SK-N-SH treated with all-trans-retinoic acid at 6 μM for 48 hours (cell line): ENCODE results near the gene KIAA1217.

ENCODE experiments used
- ATAC-seq: fragments of 200-7000 bp; cut with Tn5 transposase; 3 replicates; pipeline ENCODE4 v1.9.1; 2020; ENCODE audit warnings: mild to moderate bottlenecking, moderate library complexity
- ARNTL ChIP-seq: fragments of 450-650 bp; formaldehyde crosslinking; IDR thresholded peaks from 2 replicates; pipeline ENCODE4 v1.5.0; 2020; ENCODE audit warnings: low read depth, mild to moderate bottlenecking, moderate library complexity, borderline replicate concordance
- BACH2 ChIP-seq: fragments of 250-450 bp; sonication (Bioruptor Pico); IDR thresholded peaks from 2 replicates; pipeline ENCODE4 v1.9.0; 2021; ENCODE audit warnings: mild to moderate bottlenecking, borderline replicate concordance
- CREB5 ChIP-seq: fragments of 250-450 bp; sonication (Bioruptor Pico); IDR thresholded peaks from 2 replicates; pipeline ENCODE4 v1.5.1; 2020; ENCODE audit warnings: low read depth, mild to moderate bottlenecking, moderate library complexity
- CSDC2 ChIP-seq: fragments of 250-450 bp; sonication (Bioruptor Pico); IDR thresholded peaks from 2 replicates; pipeline ENCODE4 v1.5.0; 2020; ENCODE audit warnings: mild to moderate bottlenecking, moderate library complexity
- CSRNP3 ChIP-seq: fragments of 250-450 bp; sonication (Bioruptor Pico); IDR thresholded peaks from 2 replicates; pipeline ENCODE4 v1.5.1; 2021; ENCODE audit warnings: mild to moderate bottlenecking, moderate library complexity
- ESRRG ChIP-seq: fragments of 250-450 bp; sonication (Bioruptor Pico); IDR thresholded peaks from 2 replicates; pipeline ENCODE4 v1.6.1; 2021; ENCODE audit warnings: mild to moderate bottlenecking
- GLIS3 ChIP-seq: fragments of 250-450 bp; sonication (Bioruptor Pico); IDR thresholded peaks from 2 replicates; pipeline ENCODE4 v1.5.0; 2020; ENCODE audit warnings: mild to moderate bottlenecking, moderate library complexity
- ISL1 ChIP-seq: fragments of 250-450 bp; sonication (Bioruptor Pico); IDR thresholded peaks from 2 replicates; pipeline ENCODE4 v2.1.2; 2022; ENCODE audit warnings: mild to moderate bottlenecking, moderate library complexity
- OSR1 ChIP-seq: fragments of 250-450 bp; sonication (Bioruptor Pico); IDR thresholded peaks from 2 replicates; pipeline ENCODE4 v1.8.0; 2022; ENCODE audit warnings: moderate library complexity, mild to moderate bottlenecking, inconsistent platforms
- PATZ1 ChIP-seq: fragments of 250-450 bp; sonication (Bioruptor Pico); IDR thresholded peaks from 2 replicates; pipeline ENCODE4 v1.8.0; 2020; ENCODE audit warnings: mild to moderate bottlenecking, moderate library complexity, borderline replicate concordance
- POU6F1 ChIP-seq: fragments of 250-450 bp; sonication (Bioruptor Pico); IDR thresholded peaks from 2 replicates; pipeline ENCODE4 v1.8.0; 2021; ENCODE audit warnings: low read depth, mild to moderate bottlenecking, moderate library complexity, borderline replicate concordance
- PPARA ChIP-seq: fragments of 250-450 bp; sonication (Bioruptor Pico); IDR thresholded peaks from 2 replicates; pipeline ENCODE4 v1.5.0; 2020; ENCODE audit warnings: mild to moderate bottlenecking, borderline replicate concordance
- RARB ChIP-seq: fragments of 250-450 bp; sonication (Bioruptor Pico); IDR thresholded peaks from 2 replicates; pipeline ENCODE4 v1.8.0; 2021; ENCODE audit warnings: mild to moderate bottlenecking, moderate library complexity
- SNAI2 ChIP-seq: fragments of 250-450 bp; sonication (Bioruptor Pico); IDR thresholded peaks from 2 replicates; pipeline ENCODE4 v1.5.0; 2020; ENCODE audit warnings: mild to moderate bottlenecking, moderate library complexity
- TCF4 ChIP-seq: fragments of 250-450 bp; sonication (Bioruptor Pico); IDR thresholded peaks from 2 replicates; pipeline ENCODE4 v1.8.0; 2021; ENCODE audit warnings: mild to moderate bottlenecking, moderate library complexity, borderline replicate concordance
- TOX ChIP-seq: fragments of 250-450 bp; sonication (Bioruptor Pico); IDR thresholded peaks from 2 replicates; pipeline ENCODE4 v1.8.0; 2021; ENCODE audit warnings: mild to moderate bottlenecking, moderate library complexity, borderline replicate concordance
- ZC3H10 ChIP-seq: fragments of 250-450 bp; sonication (Bioruptor Pico); IDR thresholded peaks from 2 replicates; pipeline ENCODE4 v1.5.1; 2021; ENCODE audit warnings: mild to moderate bottlenecking, moderate library complexity
- ZFP3 ChIP-seq: fragments of 250-450 bp; sonication (Bioruptor Pico); IDR thresholded peaks from 2 replicates; pipeline ENCODE4 v1.5.0; 2020; ENCODE audit warnings: mild to moderate bottlenecking, moderate library complexity
- ZFP30 ChIP-seq: fragments of 450-650 bp; formaldehyde crosslinking; IDR thresholded peaks from 2 replicates; pipeline ENCODE4 v1.5.0; 2022; ENCODE audit warnings: mild to moderate bottlenecking, moderate library complexity
- ZNF565 ChIP-seq: fragments of 450-650 bp; formaldehyde crosslinking; conservative IDR thresholded peaks from 2 replicates; pipeline ENCODE4 v1.5.0; 2020; ENCODE audit warnings: low read depth, mild to moderate bottlenecking, moderate library complexity
- ZNF70 ChIP-seq: fragments of 450-650 bp; formaldehyde crosslinking; IDR thresholded peaks from 2 replicates; pipeline ENCODE4 v1.5.0; 2020; ENCODE audit warnings: mild to moderate bottlenecking, moderate library complexity
- ZNF8 ChIP-seq: fragments of 450-650 bp; formaldehyde crosslinking; IDR thresholded peaks from 2 replicates; pipeline ENCODE4 v1.5.0; 2020; ENCODE audit warnings: mild to moderate bottlenecking, moderate library complexity

KIAA1217 gene

GRCh38 chr10:24451325-24451820, 242.4 kb downstream of the KIAA1217 start:
- TF ChIP-seq ZFP3 (no peak), PPARA (CRISPR knock-in tag) (no peak), OSR1 (CRISPR knock-in tag) (no peak), TCF4 (CRISPR knock-in tag) (no peak), ISL1 (CRISPR knock-in tag) (no peak), CREB5 (CRISPR knock-in tag) (no peak), GLIS3 (no peak), SNAI2 (CRISPR knock-in tag) (no peak), RARB (no peak), BACH2 (CRISPR knock-in tag) (no peak), PATZ1 (no peak), ARNTL (no peak), POU6F1 (CRISPR knock-in tag) (no peak), ZC3H10 (CRISPR knock-in tag) (no peak), CSDC2 (no peak), ZNF8 (CRISPR knock-in tag) (no peak), TOX (CRISPR knock-in tag) (no peak)
- TF ChIP-seq, all 23 proteins: peak for 0
- ATAC-seq, result no peak

DNA sequence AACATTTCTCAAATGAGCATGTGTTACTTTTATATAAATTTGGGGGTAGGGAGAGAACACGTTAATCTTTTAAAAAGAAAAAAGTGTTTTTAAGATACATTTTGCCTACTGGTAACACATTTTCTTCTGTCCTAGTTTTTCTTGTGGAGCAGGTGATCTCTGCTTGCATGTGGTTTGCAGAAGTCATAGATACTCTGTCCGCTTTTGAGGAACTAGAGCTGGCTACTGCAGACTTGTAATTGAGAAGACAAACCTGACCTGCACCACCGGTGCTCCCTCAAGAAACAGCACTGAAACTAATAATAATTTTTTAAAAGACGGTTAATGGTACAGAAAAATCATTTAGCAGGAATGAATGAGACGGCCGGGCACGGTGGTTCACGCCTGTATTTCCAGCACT, 243.1 kb downstream of the KIAA1217 start:
- no peak for ATAC-seq
- no peak for TF ChIP-seq TCF4 (CRISPR knock-in tag)
- no peak for TF ChIP-seq CSDC2
- TF ChIP-seq ZFP3, result no peak
- no peak for TF ChIP-seq ZNF8 (CRISPR knock-in tag)
- no peak for TF ChIP-seq ZFP30 (CRISPR knock-in tag)
- no peak for TF ChIP-seq RARB
- TF ChIP-seq ZNF70 (CRISPR knock-in tag), result no peak
- TF ChIP-seq ESRRG (CRISPR knock-in tag), result no peak
- no peak for TF ChIP-seq PPARA (CRISPR knock-in tag)
- TF ChIP-seq PATZ1, result no peak
- TF ChIP-seq SNAI2 (CRISPR knock-in tag), result no peak
- TF ChIP-seq POU6F1 (CRISPR knock-in tag), result no peak
- TF ChIP-seq ARNTL, result no peak
- TF ChIP-seq CSRNP3 (CRISPR knock-in tag), result no peak
- TF ChIP-seq CREB5 (CRISPR knock-in tag), result no peak
- no peak for TF ChIP-seq ZNF565 (CRISPR knock-in tag)
